CD4-positive, alpha-beta T cell (primary cell): ENCODE results near the gene WWOX. TPM values are rescaled to one million over a fixed set of nuclear protein-coding genes. Genes with fewer than 3 reads are reported as not detected.

ENCODE experiments used
- ATAC-seq: fragments of 200-7000 bp; cut with Tn5 transposase; one replicate; pipeline ENCODE4 v1.10.0; 2022; ENCODE audit warnings: mild to moderate bottlenecking; ENCODE audit not compliant: poor library complexity
- CTCF ChIA-PET: fragments of 350-600 bp; sonication (Branson Sonifier 250); formaldehyde crosslinking; loops from one replicate; lab custom pipeline; 2021; ENCODE audit warnings: antibody characterized with exemption, inconsistent platforms; lab: Charles Lee
- POLR2A ChIA-PET: fragments of 350-600 bp; sonication (Branson Sonifier 250); formaldehyde crosslinking; loops from one replicate; lab custom pipeline; 2021; ENCODE audit warnings: antibody characterized with exemption, inconsistent platforms; lab: Charles Lee
- DNase-seq, 14 experiments: peaks; one replicate each; pipeline ENCODE4 v3.0.0-alpha.2; 2013 to 2020; ENCODE audit warnings: mixed read lengths in 2 of 14
- H3K27ac ChIP-seq, 2 donors: one replicate each; pipeline versions ENCODE4 v1.5.1 to v1.7.0; 2013; ENCODE audit warnings: low read length in 2 of 2, low read depth in 1 of 2, mild to moderate bottlenecking in 1 of 2
- H3K27me3 ChIP-seq, 2 experiments: 1 replicate in 1 of 2; 2 replicates in 1 of 2; pipeline versions ENCODE4 v1.6.1 to v1.7.0; 2013; ENCODE audit warnings: low read length in 2 of 2, control low read depth in 1 of 2, mild to moderate bottlenecking in 1 of 2, moderate library complexity in 1 of 2; ENCODE audit not compliant: insufficient read depth in 2 of 2, control insufficient read depth in 1 of 2
- H3K36me3 ChIP-seq: one replicate; pipeline ENCODE4 v1.6.1; 2013; ENCODE audit warnings: low read length, control low read depth; ENCODE audit not compliant: insufficient read depth
- H3K4me1 ChIP-seq: one replicate; pipeline ENCODE4 v1.6.1; 2013; ENCODE audit warnings: low read length, control low read depth; ENCODE audit not compliant: insufficient read depth
- H3K4me3 ChIP-seq: one replicate; pipeline ENCODE4 v1.5.1; 2013; ENCODE audit warnings: mild to moderate bottlenecking, low read length, moderate library complexity
- H3K9me3 ChIP-seq, 2 experiments: 1 replicate in 1 of 2; 2 replicates in 1 of 2; pipeline versions ENCODE4 v1.6.1 to v1.7.0; 2013; ENCODE audit warnings: low read length in 2 of 2, mild to moderate bottlenecking in 2 of 2, control low read depth in 1 of 2, moderate library complexity in 1 of 2; ENCODE audit not compliant: control insufficient read depth in 1 of 2, insufficient read depth in 1 of 2
- H3K27ac Mint-ChIP-seq: one replicate; pipeline ENCODE4 v1.8.0; 2020; ENCODE audit warnings: mixed read lengths
- H3K27me3 Mint-ChIP-seq: one replicate; pipeline ENCODE4 v1.8.0; 2021; ENCODE audit warnings: mixed read lengths
- H3K36me3 Mint-ChIP-seq: one replicate; pipeline ENCODE4 v1.8.0; 2021; ENCODE audit warnings: low read depth, mixed read lengths
- H3K4me1 Mint-ChIP-seq: one replicate; pipeline ENCODE4 v1.8.0; 2021; ENCODE audit warnings: low read depth, mixed read lengths
- H3K4me3 Mint-ChIP-seq: one replicate; pipeline ENCODE4 v1.8.0; 2020; ENCODE audit warnings: mild to moderate bottlenecking, mixed read lengths
- H3K9me3 Mint-ChIP-seq: one replicate; pipeline ENCODE4 v1.8.0; 2020; ENCODE audit warnings: mixed read lengths
- CTCF ChIP-seq: fragments of 200-600 bp; IDR thresholded peaks from one replicate; pipeline ENCODE4 v1.8.0; 2022; ENCODE audit warnings: antibody characterized with exemption, mild to moderate bottlenecking
- intact Hi-C, 2 experiments: fragments of 100-400 bp; cut with DNase I in 1 of 2; cut with micrococcal nuclease in 1 of 2; formaldehyde crosslinking; loops; one replicate each; pipeline versions ENCODE4 v1.15.1 to v1.9.0; 2023 to 2025; cut with DNase I, micrococcal nuclease
- total RNA-seq, 174 experiments: library from RNA in 2 of 174; stranded (reverse) in 2 of 174; gene quantifications; one replicate each; pipeline ENCODE4 v1.2.3 and lab custom pipeline; 2021 to 2026

Gene WWOX
- total RNA-seq, 2 experiments from 2014 or later, result 19.3 to 21.7 TPM

GRCh38 chr16:78246559-78246958, 147.1 kb downstream of the WWOX start:
- POLR2A ChIA-PET, result no interaction called here
- Histone ChIP-seq H3K4me3 (no peak overlapping the region), H3K27ac (no peak overlapping the region), H3K9me3 (no peaks in the 10 kb centered on the region), H3K4me1 (no peaks in the 10 kb centered on the region), H3K27me3 (no peaks in the 10 kb centered on the region), H3K36me3 (no peaks in the 10 kb centered on the region)
- no peak overlapping the region for H3K27ac Mint-ChIP-seq
- CTCF ChIA-PET, result no interaction called here
- H3K9me3 Mint-ChIP-seq, result no peaks in the 10 kb centered on the region
- H3K4me1 Mint-ChIP-seq, result no peaks in the 10 kb centered on the region
- H3K36me3 Mint-ChIP-seq, result no peaks in the 10 kb centered on the region
- DNase-seq (no peak), ATAC-seq (no peak)
- H3K4me3 Mint-ChIP-seq, result no peak overlapping the region
- intact Hi-C loops, result no loop called here
- TF ChIP-seq CTCF, result no peak
- H3K27me3 Mint-ChIP-seq, result no peaks in the 10 kb centered on the region

- no peaks in the 10 kb centered on the region for H3K27me3 ChIP-seq
- TF ChIP-seq CTCF, result no peak
- Mint-ChIP-seq H3K27ac (no peak overlapping the region), H3K4me3 (no peak overlapping the region), H3K27me3 (no peaks in the 10 kb centered on the region), H3K4me1 (no peaks in the 10 kb centered on the region), H3K9me3 (no peaks in the 10 kb centered on the region), H3K36me3 (no peaks in the 10 kb centered on the region)
- intact Hi-C loops, result no loop called here
- no peaks in the 10 kb centered on the region for H3K4me1 ChIP-seq
- H3K4me3 ChIP-seq, result no peak overlapping the region
- POLR2A ChIA-PET, result no interaction called here
- CTCF ChIA-PET, result no interaction called here
- H3K27ac ChIP-seq, result no peak overlapping the region
- H3K36me3 ChIP-seq, result no peaks in the 10 kb centered on the region
- no peaks in the 10 kb centered on the region for H3K9me3 ChIP-seq
- ATAC-seq, result no peak
- no peak for DNase-seq
Measured at GRCh38 chr16:78249056-78249455, 149.6 kb downstream of the WWOX start.

GRCh38 chr16:78249832-78250231, 150.4 kb downstream of the WWOX start:
- H3K27ac Mint-ChIP-seq, result no peak overlapping the region
- TF ChIP-seq CTCF, result no peak
- H3K27ac ChIP-seq, result no peak overlapping the region
- H3K9me3 Mint-ChIP-seq, result no peaks in the 10 kb centered on the region
- intact Hi-C loops, result no loop called here
- no peaks in the 10 kb centered on the region for H3K36me3 Mint-ChIP-seq
- DNase-seq, result no peak
- no peak overlapping the region for H3K4me3 Mint-ChIP-seq
- no peak overlapping the region for H3K4me3 ChIP-seq
- CTCF ChIA-PET, result no interaction called here
- no peaks in the 10 kb centered on the region for H3K4me1 ChIP-seq
- H3K27me3 ChIP-seq, result no peaks in the 10 kb centered on the region
- no peak for ATAC-seq
- POLR2A ChIA-PET, result no interaction called here
- H3K36me3 ChIP-seq, result no peaks in the 10 kb centered on the region
- no peaks in the 10 kb centered on the region for H3K27me3 Mint-ChIP-seq
- no peaks in the 10 kb centered on the region for H3K9me3 ChIP-seq
- no peaks in the 10 kb centered on the region for H3K4me1 Mint-ChIP-seq
